HG02981 (cell line): ENCODE measurements around the gene ADGRA1.
"Not testable (repeated sequence)": the region's sequence is repeated elsewhere in the genome, so short reads cannot be mapped to it uniquely, and the experiment has no call there.

Source experiments
- ATAC-seq: cut with Tn5 transposase; IDR thresholded peaks from one replicate; pipeline ENCODE4 v1.9.1; 2021; ENCODE audit warnings: mild to moderate bottlenecking, moderate library complexity; ENCODE audit not compliant: unreplicated experiment

The ADGRA1 gene

DNA sequence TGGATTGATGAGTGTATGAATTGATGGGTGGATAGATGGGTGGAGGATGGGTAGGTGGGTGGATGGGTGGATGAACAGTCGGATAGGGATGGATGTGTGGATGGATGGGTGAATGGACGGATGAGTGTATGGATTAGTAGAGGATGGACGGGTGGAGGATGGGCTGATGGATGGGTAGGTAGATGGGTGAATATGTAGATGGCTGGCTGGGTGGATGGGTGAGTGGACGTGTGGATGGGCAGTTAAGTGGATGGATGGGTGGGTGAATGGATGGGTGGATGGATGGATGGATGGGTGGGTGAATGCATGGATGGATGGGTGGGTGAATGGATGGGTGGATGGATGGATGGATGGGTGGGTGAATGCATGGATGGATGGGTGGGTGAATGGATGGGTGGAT, 87.9 kb downstream of the ADGRA1 start:
- not testable (repeated sequence) for ATAC-seq

DNA sequence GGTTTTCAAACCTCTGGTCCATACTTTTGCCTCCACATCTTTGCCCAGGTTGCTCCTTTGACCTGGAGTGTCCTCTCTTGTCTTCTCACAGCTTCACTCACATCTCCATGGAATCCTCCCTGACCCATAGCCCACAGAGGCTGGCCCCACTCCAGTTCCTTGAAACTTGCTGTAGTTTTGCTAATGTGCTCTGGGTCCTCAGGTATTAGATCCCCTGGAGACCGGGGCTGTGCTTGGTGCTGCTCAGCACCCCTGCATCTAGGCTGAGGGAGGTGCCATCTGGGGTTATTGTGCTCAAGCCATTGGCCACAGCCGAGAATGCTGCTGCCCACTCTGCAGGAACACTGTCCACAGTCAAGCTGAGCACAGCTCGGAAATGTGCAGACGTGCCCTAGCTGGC, 88.8 kb downstream of the ADGRA1 start:
- ATAC-seq, result no peak

DNA sequence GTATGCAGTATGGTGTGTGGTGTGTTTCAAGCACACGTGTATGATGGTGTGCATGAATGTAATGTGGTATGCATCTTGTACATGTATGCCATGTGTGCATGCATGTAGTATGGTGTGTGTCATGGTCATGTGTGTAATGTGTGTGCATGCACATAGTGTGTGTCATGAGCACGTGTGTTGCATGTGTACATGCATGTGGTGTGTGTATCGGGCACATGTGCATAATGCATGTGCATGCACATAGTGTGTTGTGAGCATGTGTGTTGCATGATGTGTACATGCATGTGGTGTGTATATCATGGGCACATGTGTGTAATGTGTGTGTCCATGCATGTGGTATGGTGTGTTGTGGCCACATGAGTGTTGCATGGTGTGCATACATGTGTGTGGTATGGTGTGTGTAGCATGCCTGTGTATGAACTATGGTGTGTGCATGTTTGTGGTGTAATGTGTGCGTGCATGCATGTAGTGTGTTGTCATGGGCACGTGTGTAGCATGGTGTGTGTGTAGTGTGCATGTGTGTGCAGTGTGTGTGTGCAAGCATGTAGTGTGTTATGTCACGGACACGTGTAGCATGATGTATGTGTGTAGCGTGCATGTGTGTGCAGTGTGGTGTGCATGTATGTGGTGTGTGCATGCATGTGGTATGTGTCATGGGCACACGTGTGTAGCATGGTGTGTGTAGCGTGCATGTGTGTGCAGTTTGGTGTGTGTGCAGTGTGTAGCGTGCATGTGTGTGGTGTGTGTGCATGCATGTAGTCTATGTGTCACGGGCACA, 89.8 kb downstream of the ADGRA1 start:
- ATAC-seq, result no peak

DNA sequence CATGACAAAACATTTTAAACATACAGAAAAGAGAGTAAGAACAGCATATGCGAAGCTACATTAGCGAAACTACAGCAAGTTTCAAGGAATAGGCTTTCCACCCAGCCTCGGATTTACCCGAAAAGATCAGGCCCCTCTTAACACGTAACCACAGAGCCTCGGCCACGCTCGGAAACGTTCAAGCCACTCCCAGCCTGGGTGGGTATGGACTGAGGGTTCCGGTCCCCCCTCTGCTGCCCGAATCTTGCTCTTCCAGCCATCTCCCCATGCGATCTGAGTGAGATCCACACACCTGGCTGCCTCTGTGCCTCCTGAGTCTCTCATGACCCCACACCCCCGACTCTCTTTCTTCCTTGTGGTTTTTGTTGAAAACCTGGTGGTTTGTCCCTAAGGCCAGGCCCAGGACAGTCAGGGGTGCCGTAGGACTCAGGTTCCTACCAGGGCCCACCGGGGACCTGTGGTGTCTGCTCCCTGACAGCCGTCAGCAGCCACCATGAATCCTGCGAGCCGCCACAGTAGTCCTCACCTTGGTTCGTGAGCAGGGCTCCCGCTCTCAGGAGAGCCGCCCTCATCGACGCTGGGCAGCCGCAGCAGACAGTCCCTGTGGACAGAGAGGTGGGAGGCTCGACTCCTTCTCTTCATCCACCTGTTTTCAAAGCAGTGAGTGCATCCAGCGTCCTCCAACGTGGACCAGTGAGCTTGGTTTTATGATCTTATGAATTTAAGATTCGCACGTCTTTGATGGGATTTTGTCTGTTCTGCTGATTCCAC, 90.8 kb downstream of the ADGRA1 start:
- no peak for ATAC-seq

DNA sequence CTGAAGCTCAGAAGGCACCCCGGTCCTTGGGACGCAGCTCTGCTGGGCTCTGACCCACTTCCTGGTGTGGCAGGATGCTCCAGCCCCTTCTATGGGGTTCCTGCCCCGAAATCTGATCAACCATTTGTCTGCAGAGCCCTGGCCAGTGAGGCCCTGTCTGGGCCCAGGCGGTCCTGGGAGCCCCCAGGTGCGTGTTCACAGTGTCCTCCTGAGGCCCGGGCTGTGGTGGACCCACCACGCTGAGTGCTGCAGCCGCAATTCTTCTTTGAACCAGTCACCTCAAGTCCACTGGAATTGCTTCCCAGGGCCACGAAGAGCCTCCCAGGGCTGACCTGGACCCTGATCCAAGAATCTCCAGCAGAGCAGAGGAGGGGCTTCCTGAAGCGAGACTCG, 91.4 kb downstream of the ADGRA1 start:
- ATAC-seq, result no peak

DNA sequence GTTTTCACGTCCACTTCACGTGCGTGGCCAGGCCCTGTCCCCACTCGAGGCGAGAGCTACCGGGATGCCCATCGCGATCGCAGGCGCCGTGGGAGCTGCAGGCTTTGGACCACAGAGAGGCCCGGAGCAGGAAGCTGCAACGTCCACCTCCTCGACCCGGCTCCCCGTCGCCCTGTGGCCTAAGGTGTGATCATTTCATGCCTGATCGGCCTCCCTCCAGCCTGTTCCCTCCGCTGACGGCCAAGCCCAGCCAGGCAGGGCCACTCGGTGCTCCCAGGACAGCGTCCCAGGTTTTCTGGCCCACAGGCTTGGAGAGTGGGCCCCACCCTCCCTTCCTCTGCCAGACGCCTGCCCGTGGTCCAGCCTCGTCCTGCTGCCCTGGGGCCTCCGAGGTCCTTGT, 91.9 kb downstream of the ADGRA1 start:
- no peak for ATAC-seq

DNA sequence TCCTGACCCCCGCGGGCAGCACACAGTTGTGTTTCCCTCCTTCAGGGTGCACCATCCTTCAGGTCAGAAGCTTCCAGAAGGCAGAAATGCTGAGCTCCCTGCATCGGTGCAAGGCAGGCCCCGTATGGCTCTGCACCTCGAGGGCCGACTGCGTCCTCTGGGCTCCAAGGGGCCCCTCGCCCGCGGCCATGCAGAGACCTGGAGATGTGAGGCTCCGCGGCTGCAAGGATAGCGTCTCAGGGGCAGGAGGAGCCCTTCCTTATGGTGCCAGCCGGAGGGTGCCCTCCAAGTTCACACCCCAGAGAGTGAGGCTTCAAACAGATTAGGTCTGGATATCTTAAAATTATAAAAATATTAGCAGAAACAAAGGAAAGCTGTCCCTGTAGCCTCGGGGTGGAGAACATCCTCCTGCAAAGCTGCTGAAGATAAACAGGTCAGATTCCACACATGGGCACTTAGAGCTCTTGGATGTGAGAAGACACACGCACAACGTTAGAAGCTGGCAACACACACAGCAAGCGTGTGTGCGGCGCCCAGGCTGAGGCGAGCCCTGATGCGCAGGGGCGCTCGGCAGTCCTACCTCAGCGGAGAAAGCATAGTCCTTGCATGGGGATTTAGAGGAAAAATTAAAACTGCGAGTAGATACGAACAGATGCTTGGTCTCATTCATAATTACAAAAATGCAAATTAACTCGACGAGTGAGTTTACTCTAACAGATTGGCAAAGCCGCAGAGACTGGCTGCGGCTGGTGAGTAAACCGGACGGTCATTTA, 92.7 kb downstream of the ADGRA1 start:
- ATAC-seq, result no peak

DNA sequence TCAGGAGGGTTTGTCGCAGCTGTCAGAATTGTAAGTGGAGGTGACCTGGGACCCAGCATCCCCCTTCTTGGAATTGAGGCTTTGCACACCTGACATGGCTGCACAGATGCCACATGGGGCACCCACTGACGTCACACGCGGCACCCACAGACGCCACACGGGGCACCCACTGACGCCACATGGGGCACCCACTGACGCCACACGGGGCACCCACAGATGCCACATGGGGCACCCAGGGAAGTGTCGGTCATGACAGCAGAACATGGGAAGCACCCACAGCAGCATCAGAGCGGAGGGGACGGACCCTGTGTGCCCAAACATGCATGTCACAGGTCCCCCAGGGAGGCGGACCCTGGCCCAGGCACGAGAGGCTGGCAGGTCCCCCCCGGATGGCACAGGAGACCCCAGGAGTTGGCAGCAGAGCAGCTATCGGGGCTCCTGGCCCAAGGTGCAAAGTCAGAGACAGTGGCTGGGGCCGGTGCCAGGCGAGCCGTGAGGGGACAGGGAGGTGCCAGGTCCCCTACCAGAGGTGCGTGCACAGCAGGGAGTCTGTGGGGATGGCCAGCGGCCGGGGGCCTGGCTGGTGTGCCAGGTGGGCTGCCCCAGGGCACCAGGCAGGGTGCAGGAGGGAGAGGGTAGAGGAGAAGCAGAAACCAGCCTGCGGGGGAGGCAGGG, 93.4 kb downstream of the ADGRA1 start:
- ATAC-seq, result no peak
